Ovary (tissue), 3 donors: ENCODE results near the gene ENPP3.

Experiments
- CTCF ChIP-seq, 3 donors: fragments of 450-650 bp in 2 of 3; fragments of 200-600 bp in 1 of 3; IDR thresholded peaks; one replicate each; pipeline versions ENCODE4 v1.5.1 to v1.8.0; 2016 to 2022; ENCODE audit warnings: antibody characterized with exemption in 3 of 3, mild to moderate bottlenecking in 1 of 3
- POLR2A ChIP-seq: fragments of 450-650 bp; IDR thresholded peaks from one replicate; pipeline ENCODE4 v1.6.1; 2017; ENCODE audit warnings: antibody characterized with exemption, mild to moderate bottlenecking, moderate library complexity
- donor health status: DM: no; HTN: no; CAD: no.

GRCh38 chr6:131658287-131658686 lies 21.2 kb downstream of the ENPP3 start:
- TF ChIP-seq CTCF (IDR thresholded peaks at IDR 0.05) = no peak
- TF ChIP-seq POLR2A = no peak
